Measurements from ENCODE around the gene DIO2. TPM values are rescaled to one million over a fixed set of nuclear protein-coding genes. Genes with fewer than 3 reads are reported as not detected.

The DIO2 gene
- total RNA-seq, 1 donor from 2014 or later, result 4.7 TPM

DNA sequence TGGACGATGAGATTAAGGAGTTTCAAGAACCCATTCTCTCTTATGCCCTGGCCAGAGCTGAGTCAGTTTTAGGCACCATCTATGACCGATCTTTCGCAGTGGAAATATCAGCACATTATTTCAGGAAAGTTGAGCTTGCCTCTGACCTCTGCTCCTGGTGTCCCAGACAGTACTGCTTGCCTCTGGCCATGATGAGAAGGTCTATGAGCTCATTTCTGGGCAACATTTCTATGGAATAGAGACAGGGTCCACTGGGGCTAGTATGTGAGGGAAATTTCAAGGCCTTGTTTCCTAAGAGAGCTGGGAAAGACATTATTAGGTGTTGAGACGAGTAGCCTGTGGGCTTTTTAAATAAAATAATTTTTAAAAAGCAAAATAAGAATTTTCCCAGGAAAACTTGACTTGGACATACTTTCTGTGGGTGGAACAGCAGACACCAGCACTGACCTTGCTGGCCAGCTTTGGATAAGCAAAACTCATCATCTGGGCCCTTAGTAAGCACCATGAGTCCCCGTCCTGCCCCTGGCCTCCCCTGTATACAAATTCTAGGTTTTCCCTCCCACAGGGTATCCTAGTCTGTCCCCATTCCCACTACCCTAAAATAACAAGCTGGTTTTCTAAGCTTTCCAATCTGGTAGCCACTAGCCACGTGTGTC is 43.4 kb downstream of the DIO2 start:
- no peak overlapping the region for H3K9ac ChIP-seq (ENCODE audit: low read length)
- no peaks in the 10 kb centered on the region for H3K36me3 ChIP-seq (ENCODE audit: insufficient read depth, low read length)
- H3K4me3 Mint-ChIP-seq (ENCODE audit: unreplicated experiment), result no peak overlapping the region
- FAIRE-seq, result no peak
- no peak overlapping the region for H2AFZ ChIP-seq (ENCODE audit: low read depth, low read length)
- no peaks in the 10 kb centered on the region for H3K79me2 ChIP-seq (ENCODE audit: insufficient read depth, low read length)
- peaks cover 3% of the 10 kb centered on the region for H3K27me3 ChIP-seq (ENCODE audit: insufficient read depth, low read length)
- peaks cover 19% of the 10 kb centered on the region for H3K4me1 Mint-ChIP-seq (ENCODE audit: low read depth, unreplicated experiment)
- DNase-seq (ENCODE audit: low read depth), result no peak
- no peaks in the 10 kb centered on the region for H3K9me3 ChIP-seq (ENCODE audit: insufficient read depth, low read depth, low read length)
- H3K36me3 Mint-ChIP-seq (ENCODE audit: low read depth, unreplicated experiment), result no peaks in the 10 kb centered on the region
- peaks cover 1% of the 10 kb centered on the region for H3K9me3 Mint-ChIP-seq (ENCODE audit: unreplicated experiment)
- no peak for TF ChIP-seq EZH2 (IDR thresholded peaks at IDR 0.05; ENCODE audit: insufficient read depth, low read length)
- TF ChIP-seq, protein P1, sequence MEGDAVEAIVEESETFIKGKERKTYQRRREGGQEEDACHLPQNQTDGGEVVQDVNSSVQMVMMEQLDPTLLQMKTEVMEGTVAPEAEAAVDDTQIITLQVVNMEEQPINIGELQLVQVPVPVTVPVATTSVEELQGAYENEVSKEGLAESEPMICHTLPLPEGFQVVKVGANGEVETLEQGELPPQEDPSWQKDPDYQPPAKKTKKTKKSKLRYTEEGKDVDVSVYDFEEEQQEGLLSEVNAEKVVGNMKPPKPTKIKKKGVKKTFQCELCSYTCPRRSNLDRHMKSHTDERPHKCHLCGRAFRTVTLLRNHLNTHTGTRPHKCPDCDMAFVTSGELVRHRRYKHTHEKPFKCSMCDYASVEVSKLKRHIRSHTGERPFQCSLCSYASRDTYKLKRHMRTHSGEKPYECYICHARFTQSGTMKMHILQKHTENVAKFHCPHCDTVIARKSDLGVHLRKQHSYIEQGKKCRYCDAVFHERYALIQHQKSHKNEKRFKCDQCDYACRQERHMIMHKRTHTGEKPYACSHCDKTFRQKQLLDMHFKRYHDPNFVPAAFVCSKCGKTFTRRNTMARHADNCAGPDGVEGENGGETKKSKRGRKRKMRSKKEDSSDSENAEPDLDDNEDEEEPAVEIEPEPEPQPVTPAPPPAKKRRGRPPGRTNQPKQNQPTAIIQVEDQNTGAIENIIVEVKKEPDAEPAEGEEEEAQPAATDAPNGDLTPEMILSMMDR (IDR thresholded peaks at IDR 0.05; ENCODE audit: insufficient read depth, low read depth, low read length), result no peak
- H3K27me3 Mint-ChIP-seq (ENCODE audit: low read depth, unreplicated experiment), result no peaks in the 10 kb centered on the region
- no peak overlapping the region for H3K27ac Mint-ChIP-seq (ENCODE audit: unreplicated experiment)
- no peaks in the 10 kb centered on the region for H4K20me1 ChIP-seq (ENCODE audit: insufficient read depth, low read length)
- no peak overlapping the region for H3K4me2 ChIP-seq (ENCODE audit: low read length)
- peaks cover 7% of the 10 kb centered on the region for H3K4me1 ChIP-seq (ENCODE audit: insufficient read depth, low read length)
- H3K27ac ChIP-seq (ENCODE audit: low read depth, low read length), result no peak overlapping the region
- H3K4me3 ChIP-seq (ENCODE audit: insufficient read depth, low read depth, low read length), result no peak overlapping the region

DNA sequence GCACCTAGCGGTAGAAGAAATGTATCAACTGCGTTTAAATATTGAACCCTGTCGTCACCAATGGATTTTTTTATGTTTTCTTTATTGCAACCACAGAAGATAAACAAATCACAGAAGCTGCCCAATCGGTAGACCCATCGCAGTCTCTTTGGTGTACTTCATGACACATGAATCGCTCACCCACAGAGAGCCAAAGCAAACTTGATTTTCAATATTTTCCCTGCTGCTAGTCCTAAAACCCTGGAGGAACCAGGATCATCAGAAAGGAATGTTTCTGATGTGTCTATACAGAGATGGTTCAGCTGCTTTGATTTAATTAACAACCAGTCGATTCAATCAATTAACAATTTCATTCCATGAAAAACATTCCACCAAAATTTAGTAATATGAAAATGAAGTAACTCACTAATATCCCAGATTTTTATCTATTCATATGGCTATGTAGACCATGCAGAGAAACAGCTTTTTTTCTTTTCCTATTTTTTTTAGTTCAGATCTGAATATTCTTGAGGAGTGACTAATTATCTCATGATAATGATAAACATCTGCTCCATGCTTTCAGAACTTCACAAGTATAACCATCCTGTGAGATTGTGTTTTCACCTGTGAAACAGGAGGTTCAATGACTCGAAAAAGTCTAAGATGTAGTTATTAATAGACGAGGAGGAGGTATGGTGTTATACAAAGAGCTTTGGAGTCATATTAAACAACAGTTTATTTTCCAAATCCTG is 46.1 kb downstream of the DIO2 start:
- H3K9me3 ChIP-seq (ENCODE audit: insufficient read depth, low read depth, low read length), result no peaks in the 10 kb centered on the region
- H3K9ac ChIP-seq (ENCODE audit: low read length), result no peak overlapping the region
- no peak overlapping the region for H3K27ac ChIP-seq (ENCODE audit: low read depth, low read length)
- peak; percentile 75 for FAIRE-seq
- no peak overlapping the region for H2AFZ ChIP-seq (ENCODE audit: low read depth, low read length)
- H3K4me1 Mint-ChIP-seq (ENCODE audit: low read depth, unreplicated experiment), result peaks cover 12% of the 10 kb centered on the region
- H3K36me3 ChIP-seq (ENCODE audit: insufficient read depth, low read length), result no peaks in the 10 kb centered on the region
- no peak overlapping the region for H3K4me3 ChIP-seq (ENCODE audit: insufficient read depth, low read depth, low read length)
- H3K27me3 ChIP-seq (ENCODE audit: insufficient read depth, low read length), result peaks cover 3% of the 10 kb centered on the region
- no peak overlapping the region for H3K4me3 Mint-ChIP-seq (ENCODE audit: unreplicated experiment)
- peak; percentile 66 for DNase-seq (ENCODE audit: low read depth)
- TF ChIP-seq EZH2 (IDR thresholded peaks at IDR 0.05; ENCODE audit: insufficient read depth, low read length), result no peak
- TF ChIP-seq, protein P1 (IDR thresholded peaks at IDR 0.05; ENCODE audit: insufficient read depth, low read depth, low read length), result peak; percentile 23
- no peaks in the 10 kb centered on the region for H3K36me3 Mint-ChIP-seq (ENCODE audit: low read depth, unreplicated experiment)
- peak overlapping the region; percentile 8 for H3K4me2 ChIP-seq (ENCODE audit: low read length)
- H3K4me1 ChIP-seq (ENCODE audit: insufficient read depth, low read length), result peaks cover 7% of the 10 kb centered on the region
- H4K20me1 ChIP-seq (ENCODE audit: insufficient read depth, low read length), result no peaks in the 10 kb centered on the region
- peak overlapping the region; percentile 54 for H3K27ac Mint-ChIP-seq (ENCODE audit: unreplicated experiment)
- H3K27me3 Mint-ChIP-seq (ENCODE audit: low read depth, unreplicated experiment), result no peaks in the 10 kb centered on the region
- H3K9me3 Mint-ChIP-seq (ENCODE audit: unreplicated experiment), result no peaks in the 10 kb centered on the region
- no peaks in the 10 kb centered on the region for H3K79me2 ChIP-seq (ENCODE audit: insufficient read depth, low read length)

DNA sequence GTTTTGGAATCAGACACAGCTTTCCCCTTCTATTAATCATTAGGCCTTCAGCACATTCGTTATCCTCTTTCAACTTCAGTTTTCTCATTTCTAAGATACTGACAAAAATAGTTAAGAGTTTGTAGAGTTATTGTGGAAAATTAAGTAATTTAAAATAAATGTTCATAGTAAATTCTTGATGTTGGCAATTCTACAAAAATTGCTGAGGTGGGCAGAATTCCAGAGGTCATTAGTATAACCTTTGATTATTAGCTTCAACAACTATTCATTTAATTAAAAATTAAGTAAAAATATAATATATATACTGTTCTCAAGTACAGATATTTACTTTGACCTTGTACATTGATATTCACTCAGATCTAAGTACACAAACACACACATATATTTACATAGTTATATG is 58.5 kb downstream of the DIO2 start:
- Mint-ChIP-seq H3K36me3 (ENCODE audit: low read depth, unreplicated experiment) (no peaks in the 10 kb centered on the region), H3K4me3 (ENCODE audit: unreplicated experiment) (no peak overlapping the region), H3K27me3 (ENCODE audit: low read depth, unreplicated experiment) (no peaks in the 10 kb centered on the region), H3K27ac (ENCODE audit: unreplicated experiment) (no peak overlapping the region), H3K4me1 (ENCODE audit: low read depth, unreplicated experiment) (peaks cover 4% of the 10 kb centered on the region), H3K9me3 (ENCODE audit: unreplicated experiment) (no peaks in the 10 kb centered on the region)
- no peak for TF ChIP-seq EZH2 (IDR thresholded peaks at IDR 0.05; ENCODE audit: insufficient read depth, low read length)
- TF ChIP-seq, protein P1 (IDR thresholded peaks at IDR 0.05; ENCODE audit: insufficient read depth, low read depth, low read length), result no peak
- no peaks in the 10 kb centered on the region for H3K27me3 ChIP-seq (ENCODE audit: insufficient read depth, low read length)
- no peak overlapping the region for H3K27ac ChIP-seq (ENCODE audit: low read depth, low read length)
- no peak for FAIRE-seq
- H3K79me2 ChIP-seq (ENCODE audit: insufficient read depth, low read length), result no peaks in the 10 kb centered on the region
- no peak overlapping the region for H3K9ac ChIP-seq (ENCODE audit: low read length)
- no peaks in the 10 kb centered on the region for H3K36me3 ChIP-seq (ENCODE audit: insufficient read depth, low read length)
- no peak overlapping the region for H3K4me3 ChIP-seq (ENCODE audit: insufficient read depth, low read depth, low read length)
- no peaks in the 10 kb centered on the region for H4K20me1 ChIP-seq (ENCODE audit: insufficient read depth, low read length)
- no peak overlapping the region for H3K4me2 ChIP-seq (ENCODE audit: low read length)
- no peak for DNase-seq (ENCODE audit: low read depth)
- H3K4me1 ChIP-seq (ENCODE audit: insufficient read depth, low read length), result no peaks in the 10 kb centered on the region
- no peak overlapping the region for H2AFZ ChIP-seq (ENCODE audit: low read depth, low read length)
- no peaks in the 10 kb centered on the region for H3K9me3 ChIP-seq (ENCODE audit: insufficient read depth, low read depth, low read length)
